Posterior vena cava (tissue), 2 donors: ENCODE data around the gene ITGA7. TPM values are rescaled to one million over a fixed set of nuclear protein-coding genes. Genes with fewer than 3 reads are reported as not detected.

Experiments used
- DNase-seq: peaks from one replicate; pipeline ENCODE4 v3.0.0-alpha.2; 2020; ENCODE audit warnings: low spot score
- intact Hi-C, 2 donors: fragments of 100-400 bp; cut with DNase I; formaldehyde crosslinking; loops; one replicate each; pipeline versions ENCODE4 v1.14.1 to v1.14.2; 2022 to 2023
- total RNA-seq, 2 donors: library from RNA; stranded (reverse); fragmentation: NEBNext Ultra II Directional; extraction: Animal tissue kit (Norgen Biotek cat#: 25700); gene quantifications; one replicate each; pipeline ENCODE4 v1.2.1, GENCODE V29; 2021
- donor health status: DM: yes; HTN: yes; CAD: no.
- donor health status: DM: yes; HTN: yes; CAD: no.

Gene ITGA7
- total RNA-seq, 2 donors from 2014 or later, result 497 to 570 TPM

GRCh38 chr12:55711786-55712553, 4.3 kb upstream of the ITGA7 start:
- no peak for DNase-seq
- intact Hi-C loops, result no loop called here

GRCh38 chr12:55708695-55709233, 1.1 kb upstream of the ITGA7 start:
- intact Hi-C loops, result loop anchor here in 1 of 2 donors (5.0 kb wide), 1 partner anchor 1446 kb away; no protein-coding TSS in a partner anchor
- DNase-seq, result no peak

GRCh38 chr12:55707219-55707671, 459 bp downstream of the ITGA7 start:
- intact Hi-C loops, result loop anchor here in 1 of 2 donors (5.0 kb wide), 1 partner anchor 1445 kb away; no protein-coding TSS in a partner anchor
- DNase-seq, result peak; percentile 87

- no peak for DNase-seq
Measured at GRCh38 chr12:55706568-55707218, 1.0 kb downstream of the ITGA7 start.

GRCh38 chr12:55705782-55706402, 1.8 kb downstream of the ITGA7 start:
- DNase-seq, result no peak
- intact Hi-C loops, result loop anchor here in 1 of 2 donors (5.0 kb wide), 1 partner anchor 1444 kb away; no protein-coding TSS in a partner anchor

More at GRCh38 chr12:55706568-55707218, 1.0 kb downstream of the ITGA7 start:
- intact Hi-C loops, result loop anchor here in 1 of 2 donors (5.0 kb wide), 1 partner anchor 1444 kb away; no protein-coding TSS in a partner anchor

- DNase-seq, result no peak
- intact Hi-C loops, result loop anchor here in 1 of 2 donors (5.0 kb wide), 1 partner anchor 1443 kb away; no protein-coding TSS in a partner anchor
Measured at GRCh38 chr12:55704824-55705718, 2.6 kb downstream of the ITGA7 start.

GRCh38 chr12:55703901-55704761, 3.6 kb downstream of the ITGA7 start:
- no peak for DNase-seq
- intact Hi-C loops, result no loop called here

GRCh38 chr12:55703288-55703687, 4.4 kb downstream of the ITGA7 start:
- intact Hi-C loops, result no loop called here
- no peak for DNase-seq

- no peak for DNase-seq
- intact Hi-C loops, result no loop called here
Measured at GRCh38 chr12:55702861-55703260, 4.8 kb downstream of the ITGA7 start.

GRCh38 chr12:55700255-55701018, 7.3 kb downstream of the ITGA7 start:
- intact Hi-C loops, result loop anchor here in 1 of 2 donors (1.0 kb wide), 1 partner anchor 24 kb away; no protein-coding TSS in a partner anchor
- peak; percentile 81 for DNase-seq

GRCh38 chr12:55699471-55700055, 8.1 kb downstream of the ITGA7 start:
- peak; percentile 70 for DNase-seq
- intact Hi-C loops, result no loop called here

GRCh38 chr12:55698965-55699364, 8.7 kb downstream of the ITGA7 start:
- peak; percentile 45 for DNase-seq
- intact Hi-C loops, result no loop called here

GRCh38 chr12:55698241-55698955, 9.3 kb downstream of the ITGA7 start:
- DNase-seq, result peak; percentile 77
- intact Hi-C loops, result no loop called here

GRCh38 chr12:55697686-55698085, 10.0 kb downstream of the ITGA7 start:
- intact Hi-C loops, result no loop called here

GRCh38 chr12:55696796-55697462, 10.8 kb downstream of the ITGA7 start:
- intact Hi-C loops, result no loop called here
- DNase-seq, result peak; percentile 80

More at GRCh38 chr12:55697686-55698085, 10.0 kb downstream of the ITGA7 start:
- peak; percentile 30 for DNase-seq
